Naive thymus-derived CD4-positive, alpha-beta T cell (primary cell): ENCODE measurements around the gene PIK3CB. TPM values are rescaled to one million over a fixed set of nuclear protein-coding genes. Genes with fewer than 3 reads are reported as not detected.

Source experiments
- ATAC-seq: fragments of 150-1000 bp; cut with Tn5 transposase; 2 replicates; pipeline ENCODE4 v1.10.0; 2021; ENCODE audit warnings: mild to moderate bottlenecking, moderate library complexity
- CTCF ChIA-PET: fragments of 350-600 bp; sonication (Branson Sonifier 250); formaldehyde crosslinking; loops from one replicate; lab custom pipeline; 2021; ENCODE audit warnings: antibody characterized with exemption; lab: Charles Lee
- POLR2A ChIA-PET: fragments of 350-600 bp; sonication (Branson Sonifier 250); formaldehyde crosslinking; loops from one replicate; lab custom pipeline; 2021; ENCODE audit warnings: antibody characterized with exemption, inconsistent platforms; lab: Charles Lee
- DNase-seq, 9 donors: peaks; one replicate each; pipeline versions ENCODE4 v3.0.0 to v3.0.0-alpha.2; 2020 to 2022; ENCODE audit warnings: mixed read lengths in 1 of 9
- H3K27ac ChIP-seq: one replicate; pipeline ENCODE4 v1.7.0; 2013; ENCODE audit warnings: mild to moderate bottlenecking, low read depth, low read length, moderate library complexity
- H3K27me3 ChIP-seq, 2 donors: one replicate each; pipeline ENCODE4 v1.7.0; 2013; ENCODE audit warnings: low read length in 2 of 2, mild to moderate bottlenecking in 2 of 2, moderate library complexity in 2 of 2; ENCODE audit not compliant: control insufficient read depth in 2 of 2, insufficient read depth in 2 of 2
- H3K36me3 ChIP-seq, 3 experiments: 1 replicate in 2 of 3; 2 replicates in 1 of 3; pipeline ENCODE4 v1.7.0; 2013; ENCODE audit warnings: low read length in 3 of 3, mild to moderate bottlenecking in 3 of 3, moderate library complexity in 1 of 3; ENCODE audit not compliant: insufficient read depth in 3 of 3, control insufficient read depth in 2 of 3
- H3K4me1 ChIP-seq, 2 donors: one replicate each; pipeline ENCODE4 v1.7.0; 2013; ENCODE audit warnings: low read length in 2 of 2, mild to moderate bottlenecking in 2 of 2, moderate library complexity in 1 of 2; ENCODE audit not compliant: control insufficient read depth in 2 of 2, insufficient read depth in 2 of 2
- H3K4me3 ChIP-seq: 2 replicates; pipeline ENCODE4 v1.7.0; 2013; ENCODE audit warnings: mild to moderate bottlenecking, low read length
- H3K9me3 ChIP-seq, 3 experiments: 1 replicate in 2 of 3; 2 replicates in 1 of 3; pipeline ENCODE4 v1.7.0; 2013; ENCODE audit warnings: low read length in 3 of 3; ENCODE audit not compliant: control insufficient read depth in 2 of 3
- H3K27ac Mint-ChIP-seq, 9 donors: one replicate each; pipeline ENCODE4 v1.8.0; 2020 to 2022; ENCODE audit warnings: mixed read lengths in 9 of 9, mild to moderate bottlenecking in 8 of 9, moderate library complexity in 5 of 9, inconsistent platforms in 2 of 9
- H3K27me3 Mint-ChIP-seq, 5 donors: one replicate each; pipeline ENCODE4 v1.8.0; 2021 to 2022; ENCODE audit warnings: mixed read lengths in 5 of 5, mild to moderate bottlenecking in 1 of 5
- H3K36me3 Mint-ChIP-seq, 5 donors: one replicate each; pipeline ENCODE4 v1.8.0; 2020 to 2022; ENCODE audit warnings: mixed read lengths in 5 of 5, mild to moderate bottlenecking in 3 of 5, inconsistent platforms in 1 of 5
- H3K4me1 Mint-ChIP-seq, 7 donors: one replicate each; pipeline ENCODE4 v1.8.0; 2020 to 2022; ENCODE audit warnings: mixed read lengths in 7 of 7, mild to moderate bottlenecking in 3 of 7, inconsistent platforms in 1 of 7
- H3K4me3 Mint-ChIP-seq, 10 donors: one replicate each; pipeline ENCODE4 v1.8.0; 2020 to 2022; ENCODE audit warnings: mild to moderate bottlenecking in 10 of 10, mixed read lengths in 10 of 10, moderate library complexity in 6 of 10, inconsistent platforms in 2 of 10
- H3K9me3 Mint-ChIP-seq, 11 donors: one replicate each; pipeline ENCODE4 v1.8.0; 2020 to 2022; ENCODE audit warnings: mixed read lengths in 11 of 11, mild to moderate bottlenecking in 4 of 11, inconsistent platforms in 1 of 11, moderate library complexity in 1 of 11
- intact Hi-C, 2 donors: fragments of 100-400 bp; cut with micrococcal nuclease; formaldehyde crosslinking; loops; one replicate each; pipeline ENCODE4 v1.15.1; 2023
- polyA plus RNA-seq, 2 donors: library from polyadenylated mRNA; unstranded; fragments of 300-500 nt; fragmentation: Illumina TruSeq; gene quantifications; one replicate each; pipeline ENCODE4 v1.2.3, GENCODE V29; 2021
- total RNA-seq, 6 experiments: library from RNA in 5 of 6; stranded (reverse) in 5 of 6; gene quantifications; 1 replicate in 5 of 6; 2 replicates in 1 of 6; pipeline ENCODE4 v1.2.3 and lab custom pipeline; 2021 to 2026

PIK3CB gene
- total and polyA plus RNA-seq, 7 experiments from 2014 or later: 19.6 to 46.9 (median 30.3) TPM

DNA sequence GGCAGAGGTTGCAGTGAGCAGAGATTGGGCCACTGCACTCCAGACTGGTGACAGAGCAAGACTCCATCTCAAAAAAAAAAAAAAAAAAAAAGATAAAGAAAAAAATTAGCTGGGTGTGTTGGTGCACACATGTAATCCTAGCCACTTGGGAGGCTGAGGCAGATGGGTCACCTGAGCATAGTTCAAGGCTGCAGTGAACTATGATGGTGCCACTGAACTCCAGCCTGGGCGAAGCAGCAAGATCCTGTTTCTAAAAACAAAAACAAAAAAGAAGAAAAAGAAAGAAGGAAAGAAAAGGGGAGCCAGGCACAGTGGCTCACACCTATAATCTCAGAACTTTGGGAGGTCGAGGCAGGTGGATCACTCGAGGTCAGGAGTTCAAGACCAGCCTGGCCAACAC lies 32.9 kb downstream of the PIK3CB start:
- peaks cover 0 to 6% (median 0%) of the 10 kb centered on the region in 3 experiments for H3K36me3 ChIP-seq
- H3K9me3 ChIP-seq: no peaks in the 10 kb centered on the region
- peaks cover 17 to 61% (median 33%) of the 10 kb centered on the region in 7 donors for H3K4me1 Mint-ChIP-seq
- ChIA-PET POLR2A (no interaction called here), CTCF (no interaction called here)
- H3K27me3 ChIP-seq: no peaks in the 10 kb centered on the region
- DNase-seq: no peak
- H3K27ac Mint-ChIP-seq: no peak overlapping the region
- no peaks in the 10 kb centered on the region for H3K27me3 Mint-ChIP-seq
- no peak overlapping the region for H3K4me3 ChIP-seq
- H3K27ac ChIP-seq: no peak overlapping the region
- peaks cover under 1 to 25% (median 4%) of the 10 kb centered on the region in 5 donors for H3K36me3 Mint-ChIP-seq
- peak overlapping the region in 1 of 10 donors; percentile 4 for H3K4me3 Mint-ChIP-seq
- H3K9me3 Mint-ChIP-seq: peaks cover 0 to 2% (median 0%) of the 10 kb centered on the region in 11 donors
- intact Hi-C loops: no loop called here
- no peaks in the 10 kb centered on the region for H3K4me1 ChIP-seq
- no peak for ATAC-seq

- H3K4me3 ChIP-seq: no peak overlapping the region
- no peaks in the 10 kb centered on the region for H3K36me3 ChIP-seq
- H3K27me3 Mint-ChIP-seq: no peaks in the 10 kb centered on the region
- intact Hi-C loops: no loop called here
- no peak overlapping the region for H3K27ac ChIP-seq
- POLR2A ChIA-PET: no interaction called here
- peak overlapping the region in 2 of 9 donors; percentile 16 to 54 for H3K27ac Mint-ChIP-seq
- peaks cover 0 to 2% (median 0%) of the 10 kb centered on the region in 11 donors for H3K9me3 Mint-ChIP-seq
- no peak for DNase-seq
- no peak for ATAC-seq
- H3K9me3 ChIP-seq: no peaks in the 10 kb centered on the region
- H3K4me1 ChIP-seq: no peaks in the 10 kb centered on the region
- peaks cover 20 to 60% (median 37%) of the 10 kb centered on the region in 7 donors for H3K4me1 Mint-ChIP-seq
- H3K36me3 Mint-ChIP-seq: peaks cover 3 to 31% (median 8%) of the 10 kb centered on the region in 5 donors
- CTCF ChIA-PET: no interaction called here
- no peaks in the 10 kb centered on the region for H3K27me3 ChIP-seq
- no peak overlapping the region for H3K4me3 Mint-ChIP-seq
Measured at GRCh38 chr3:138800248-138800647, 34.5 kb downstream of the PIK3CB start.

- H3K27ac ChIP-seq: no peak overlapping the region
- Mint-ChIP-seq H3K27me3 (no peaks in the 10 kb centered on the region), H3K9me3 (peaks cover 0 to 2% (median 0%) of the 10 kb centered on the region in 11 donors), H3K4me3 (no peak overlapping the region), H3K27ac (peak overlapping the region in 4 of 9 donors; percentile 4 to 67 (median 40)), H3K36me3 (peaks cover 3 to 32% (median 8%) of the 10 kb centered on the region in 5 donors), H3K4me1 (peaks cover 20 to 60% (median 37%) of the 10 kb centered on the region in 7 donors)
- no peak overlapping the region for H3K4me3 ChIP-seq
- ATAC-seq: no peak
- no peaks in the 10 kb centered on the region for H3K27me3 ChIP-seq
- no peaks in the 10 kb centered on the region for H3K4me1 ChIP-seq
- H3K9me3 ChIP-seq: no peaks in the 10 kb centered on the region
- ChIA-PET CTCF (no interaction called here), POLR2A (no interaction called here)
- intact Hi-C loops: no loop called here
- no peaks in the 10 kb centered on the region for H3K36me3 ChIP-seq
- no peak for DNase-seq
Measured at GRCh38 chr3:138799822-138800221, 34.9 kb downstream of the PIK3CB start.

GRCh38 chr3:138797508-138798038 lies 37.2 kb downstream of the PIK3CB start:
- Mint-ChIP-seq H3K9me3 (peaks cover 0 to 2% (median 0%) of the 10 kb centered on the region in 11 donors), H3K4me3 (no peak overlapping the region), H3K4me1 (peaks cover 18 to 52% (median 38%) of the 10 kb centered on the region in 7 donors), H3K36me3 (peaks cover 14 to 53% (median 19%) of the 10 kb centered on the region in 5 donors), H3K27ac (peak overlapping the region in 6 of 9 donors; percentile 4 to 76 (median 58)), H3K27me3 (no peaks in the 10 kb centered on the region)
- Histone ChIP-seq H3K9me3 (no peaks in the 10 kb centered on the region), H3K36me3 (peaks cover 0 to 10% (median 5%) of the 10 kb centered on the region in 3 experiments), H3K4me1 (no peaks in the 10 kb centered on the region), H3K27ac (no peak overlapping the region), H3K27me3 (no peaks in the 10 kb centered on the region), H3K4me3 (no peak overlapping the region)
- ChIA-PET POLR2A (interaction anchor here (0.5 kb wide), 1 partner anchor 119 kb away, joined by 3 read pairs; no protein-coding TSS in a partner anchor), CTCF (no interaction called here)
- no peak for ATAC-seq
- DNase-seq: no peak
- intact Hi-C loops: no loop called here

- no peaks in the 10 kb centered on the region for H3K27me3 ChIP-seq
- peaks cover 0 to 15% (median 5%) of the 10 kb centered on the region in 3 experiments for H3K36me3 ChIP-seq
- H3K4me3 ChIP-seq: no peak overlapping the region
- H3K9me3 Mint-ChIP-seq: peaks cover 0 to 2% (median 0%) of the 10 kb centered on the region in 11 donors
- ChIA-PET CTCF (no interaction called here), POLR2A (interaction anchor here (1.1 kb wide), 1 partner anchor 39 kb away, joined by 3 read pairs; no protein-coding TSS in a partner anchor)
- no peaks in the 10 kb centered on the region for H3K9me3 ChIP-seq
- peaks cover 10 to 52% (median 38%) of the 10 kb centered on the region in 7 donors for H3K4me1 Mint-ChIP-seq
- H3K4me1 ChIP-seq: no peaks in the 10 kb centered on the region
- H3K27ac Mint-ChIP-seq: peak overlapping the region in 3 of 9 donors; percentile 22 to 73 (median 25)
- intact Hi-C loops: no loop called here
- ATAC-seq: no peak
- no peak for DNase-seq
- H3K27ac ChIP-seq: no peak overlapping the region
- H3K27me3 Mint-ChIP-seq: no peaks in the 10 kb centered on the region
- no peak overlapping the region for H3K4me3 Mint-ChIP-seq
- H3K36me3 Mint-ChIP-seq: peaks cover 15 to 55% (median 22%) of the 10 kb centered on the region in 5 donors
Measured at GRCh38 chr3:138796761-138797160, 38.0 kb downstream of the PIK3CB start.

DNA sequence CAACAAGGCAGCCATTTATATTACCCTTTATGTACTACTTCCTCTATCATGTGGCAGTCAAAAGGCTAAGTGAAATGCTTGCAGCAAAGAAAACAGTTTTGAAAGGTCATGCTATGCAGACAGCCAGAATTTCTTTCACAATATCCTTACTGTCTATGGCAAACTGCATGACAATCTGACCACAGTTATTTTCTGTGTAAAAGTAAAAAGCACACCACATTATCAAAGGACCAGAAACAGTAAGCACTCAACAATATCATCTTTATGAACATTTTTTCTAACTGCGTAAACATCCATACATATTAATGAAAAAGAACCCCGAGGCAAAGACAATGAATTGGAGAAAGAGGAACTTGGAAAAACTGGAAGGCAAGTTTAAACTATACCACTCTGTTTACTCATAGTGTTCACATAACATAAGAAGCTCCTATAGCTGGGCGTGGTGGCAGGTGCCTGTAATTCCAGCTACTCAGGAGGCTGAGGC lies 47.9 kb downstream of the PIK3CB start:
- no peaks in the 10 kb centered on the region for H3K27me3 Mint-ChIP-seq
- peaks cover 18 to 44% (median 35%) of the 10 kb centered on the region in 7 donors for H3K4me1 Mint-ChIP-seq
- peak overlapping the region in 2 of 10 donors; percentile 15 to 22 for H3K4me3 Mint-ChIP-seq
- Histone ChIP-seq H3K27me3 (no peaks in the 10 kb centered on the region), H3K4me1 (peaks cover 0 to 3% of the 10 kb centered on the region in 2 donors), H3K36me3 (peaks cover 0 to 17% (median 0%) of the 10 kb centered on the region in 3 experiments), H3K27ac (no peak overlapping the region), H3K4me3 (no peak overlapping the region), H3K9me3 (no peaks in the 10 kb centered on the region)
- intact Hi-C loops: loop anchor here in 1 of 2 donors (10.0 kb wide), 1 partner anchor 128 kb away; no protein-coding TSS in a partner anchor
- DNase-seq: no peak
- peaks cover 4 to 32% (median 27%) of the 10 kb centered on the region in 5 donors for H3K36me3 Mint-ChIP-seq
- peak overlapping the region in 8 of 9 donors; percentile 0 to 73 (median 32) for H3K27ac Mint-ChIP-seq
- ChIA-PET CTCF (no interaction called here), POLR2A (no interaction called here)
- H3K9me3 Mint-ChIP-seq: peaks cover 0 to 1% (median 0%) of the 10 kb centered on the region in 11 donors
- peak; percentile 80 for ATAC-seq
